LoVo (cell line): ENCODE measurements around the gene HMOX2.

Experiments used
- DNase-seq: peaks from one replicate; pipeline ENCODE4 v3.0.0-alpha.2; 2016; ENCODE audit warnings: low spot score

Gene HMOX2

DNA sequence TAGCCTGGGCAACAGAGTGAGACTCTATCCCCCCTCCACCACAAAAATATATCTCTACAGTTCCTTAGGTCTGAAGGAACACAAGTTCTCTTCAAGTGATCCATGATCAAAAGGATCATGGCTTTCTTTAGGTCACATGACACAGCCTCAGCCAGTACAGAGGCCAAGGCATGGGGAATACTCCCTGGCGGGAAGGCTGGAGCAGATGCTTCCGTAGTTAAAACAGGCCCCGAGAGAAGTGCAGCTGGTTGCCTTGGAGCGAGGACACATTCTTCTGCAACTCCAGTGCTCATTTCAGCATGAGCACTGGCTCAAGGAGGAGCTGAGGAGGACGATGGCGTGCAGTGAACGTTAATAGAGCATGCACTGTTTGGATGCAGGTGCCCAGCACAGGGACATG lies 48.9 kb downstream of the HMOX2 start:
- no peak for DNase-seq

DNA sequence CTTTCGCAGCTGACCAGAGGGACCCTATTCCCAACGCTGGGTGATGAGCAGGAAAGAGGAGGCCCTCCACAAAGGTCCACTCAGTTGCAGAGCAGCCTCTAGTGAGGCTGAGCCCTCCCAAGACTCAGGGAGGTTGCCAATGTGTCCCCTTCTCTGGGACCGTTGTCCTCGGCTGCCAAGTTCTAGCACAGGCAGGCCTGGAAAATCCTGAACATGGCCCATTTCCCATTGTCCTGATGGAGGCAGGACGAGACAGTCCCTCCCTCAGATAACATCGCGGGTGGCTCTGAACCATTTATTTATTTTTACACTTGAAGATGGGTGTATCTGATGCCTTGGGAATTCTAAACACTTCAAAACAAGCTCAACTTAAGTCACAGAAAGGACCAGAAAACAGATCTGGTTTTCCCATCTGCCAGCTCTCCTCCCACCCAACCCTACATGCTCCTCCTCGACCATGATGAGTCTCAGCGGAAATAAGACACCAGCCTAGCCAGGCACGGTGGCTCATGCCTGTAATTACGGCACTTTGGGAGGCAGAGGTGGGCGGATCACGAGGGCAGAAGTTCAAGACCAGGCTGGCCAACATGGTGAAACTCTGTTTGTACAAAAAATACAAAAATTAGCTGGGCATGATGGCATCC lies 49.6 kb downstream of the HMOX2 start:
- no peak for DNase-seq

DNA sequence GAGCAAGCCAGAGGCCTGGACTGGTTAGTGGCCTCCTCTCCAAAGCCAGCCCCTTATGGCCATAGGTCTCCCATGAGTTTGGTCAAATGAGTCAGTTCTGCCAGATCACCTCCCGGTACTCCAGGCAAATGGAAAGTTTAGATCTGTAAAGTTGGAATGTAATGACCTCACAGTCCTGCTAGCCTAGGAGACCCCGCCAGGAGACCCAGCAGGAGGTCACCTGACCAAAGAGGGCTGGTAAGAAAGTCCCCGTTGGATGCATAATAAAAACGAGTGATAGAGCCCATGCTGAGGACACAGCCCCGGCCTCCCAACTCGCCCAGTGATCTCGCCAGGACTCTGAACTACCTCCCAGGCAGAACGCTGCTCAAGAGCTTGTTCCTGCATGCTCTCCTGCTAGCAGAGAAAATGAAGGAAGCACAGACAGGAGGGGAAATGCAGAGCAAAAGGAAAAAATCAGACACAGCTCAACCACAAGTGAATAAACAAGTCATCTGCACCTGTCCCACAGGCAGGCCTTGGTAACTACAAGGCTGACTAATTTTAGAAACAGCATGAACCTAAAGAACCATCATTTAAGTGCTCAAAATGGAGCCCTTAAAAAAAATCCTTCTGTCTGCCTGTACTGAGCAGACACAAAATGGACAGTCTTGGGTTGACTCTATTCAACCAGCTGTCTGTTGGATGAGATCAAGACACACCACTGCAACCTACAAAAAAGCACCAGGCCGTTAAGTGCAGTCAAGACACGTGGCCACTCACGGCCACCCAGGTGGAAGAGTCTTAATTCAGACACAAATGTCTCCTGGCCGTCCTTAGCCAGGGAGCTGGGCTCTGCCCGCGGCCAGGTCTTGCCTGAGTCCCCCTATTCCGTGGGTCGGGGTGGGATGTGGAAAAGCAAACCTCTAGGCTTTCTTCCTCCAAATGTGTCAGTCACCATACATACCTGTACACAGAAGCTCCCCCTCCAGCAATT lies 53.2 kb downstream of the HMOX2 start:
- DNase-seq = no peak

DNA sequence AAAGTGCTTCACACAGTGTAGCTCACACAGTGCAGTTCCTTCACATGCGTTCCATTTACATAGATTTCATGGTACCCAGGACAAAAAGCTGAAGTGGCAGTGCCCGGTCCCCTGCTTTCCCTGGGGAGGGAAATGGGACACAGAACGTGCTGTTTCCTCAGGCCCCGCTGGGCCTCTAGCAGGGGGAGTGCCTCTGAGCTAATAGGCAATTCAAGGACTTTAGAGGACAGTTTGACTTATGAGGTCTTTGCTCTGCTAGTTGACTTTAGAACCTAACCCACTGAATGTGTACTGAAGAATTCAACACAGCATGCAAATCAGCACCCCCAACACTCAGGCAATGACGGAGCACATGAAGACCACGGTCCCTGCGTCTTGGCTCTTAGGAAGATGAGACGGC lies 55.6 kb downstream of the HMOX2 start:
- DNase-seq = no peak

DNA sequence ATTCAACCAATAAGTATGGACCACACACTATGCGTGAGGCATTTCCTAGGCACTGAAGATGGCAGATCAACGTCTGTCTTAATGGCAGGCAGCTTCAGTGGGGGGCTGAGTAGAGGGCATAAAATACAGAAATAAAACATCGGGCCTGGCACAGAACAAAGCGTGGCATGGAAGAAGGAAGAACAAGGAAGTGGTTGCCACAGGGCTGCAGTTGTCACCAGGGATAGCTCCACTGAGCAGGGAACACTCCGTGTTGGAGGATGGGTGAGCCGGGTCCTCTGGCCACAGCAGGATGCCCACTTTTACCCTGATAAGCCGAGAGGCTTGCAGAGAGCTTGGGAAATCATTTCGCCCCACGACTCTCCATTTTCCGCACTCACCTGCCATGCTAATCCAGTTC lies 56.0 kb downstream of the HMOX2 start:
- no peak for DNase-seq

DNA sequence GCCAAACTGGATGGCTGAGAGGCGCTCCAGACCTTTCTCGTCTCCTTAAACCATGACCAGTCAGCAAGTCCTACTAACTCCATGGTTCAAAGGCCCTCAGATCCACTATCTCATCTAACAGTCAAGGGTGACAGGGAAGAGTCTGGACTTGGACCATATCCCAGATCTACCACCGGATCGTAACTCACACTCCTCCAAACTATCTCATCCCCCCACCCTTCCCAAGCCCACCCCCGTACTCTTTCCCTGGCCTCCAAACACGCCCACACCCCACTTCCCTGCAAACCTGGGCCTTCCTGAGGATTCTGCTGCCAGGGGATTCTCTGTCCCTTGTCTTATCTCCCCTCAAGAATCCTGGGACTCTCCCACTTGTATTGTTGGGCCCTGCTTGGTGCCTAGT lies 57.3 kb downstream of the HMOX2 start:
- DNase-seq = no peak

DNA sequence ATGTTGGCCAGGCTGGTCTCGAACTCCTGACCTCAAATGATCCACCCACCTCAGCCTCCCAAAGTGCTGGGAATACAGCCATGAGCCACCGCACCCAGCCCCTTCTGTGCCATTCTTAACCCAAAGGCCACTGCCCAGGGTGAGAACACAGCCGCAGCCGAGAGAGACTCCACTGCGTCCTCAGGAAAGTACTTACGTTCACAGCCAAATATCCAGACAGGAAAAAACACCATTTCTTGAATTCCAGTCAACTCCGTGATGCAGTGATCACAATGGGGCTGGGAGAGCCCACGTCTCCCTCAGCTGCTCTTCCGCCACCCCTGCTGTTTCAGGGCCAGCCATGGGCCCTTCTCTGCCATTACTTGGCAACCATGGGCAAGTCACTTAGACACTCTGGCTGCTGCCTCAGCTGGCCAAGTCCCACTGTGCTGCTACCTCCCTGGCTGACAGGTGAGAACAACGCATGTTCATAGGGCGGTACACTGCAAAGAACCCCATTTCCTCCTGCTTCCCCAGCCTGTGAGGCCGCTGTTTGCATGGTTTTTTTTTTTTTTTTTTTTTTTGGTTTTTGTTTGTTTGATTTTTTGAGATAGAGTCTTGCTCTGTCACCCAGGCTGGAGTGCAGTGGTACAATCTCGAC lies 58.1 kb downstream of the HMOX2 start:
- DNase-seq = no peak

DNA sequence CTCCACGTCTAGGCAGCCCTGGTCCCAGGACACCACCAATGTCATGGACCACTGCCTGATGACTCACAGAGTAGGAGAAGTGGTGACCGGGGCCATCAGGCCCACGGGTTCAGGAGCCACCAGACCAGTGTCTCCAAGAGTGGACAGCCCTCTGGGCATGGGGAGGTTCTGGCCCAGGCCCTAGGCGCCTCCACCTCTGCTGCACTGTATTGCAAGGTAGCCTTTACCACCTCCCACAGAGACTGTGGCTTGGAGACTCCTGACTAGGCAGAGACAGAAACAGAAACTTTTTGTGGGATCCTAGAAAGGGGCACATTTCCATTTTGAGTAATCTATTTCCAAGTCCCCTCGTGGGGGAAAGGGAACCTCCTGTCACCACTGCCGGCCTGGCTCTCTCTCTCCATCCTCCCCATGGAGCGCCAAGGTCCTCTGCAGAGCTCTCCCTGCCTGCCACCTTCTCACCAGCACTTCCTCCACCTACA lies 59.5 kb downstream of the HMOX2 start:
- DNase-seq = no peak

DNA sequence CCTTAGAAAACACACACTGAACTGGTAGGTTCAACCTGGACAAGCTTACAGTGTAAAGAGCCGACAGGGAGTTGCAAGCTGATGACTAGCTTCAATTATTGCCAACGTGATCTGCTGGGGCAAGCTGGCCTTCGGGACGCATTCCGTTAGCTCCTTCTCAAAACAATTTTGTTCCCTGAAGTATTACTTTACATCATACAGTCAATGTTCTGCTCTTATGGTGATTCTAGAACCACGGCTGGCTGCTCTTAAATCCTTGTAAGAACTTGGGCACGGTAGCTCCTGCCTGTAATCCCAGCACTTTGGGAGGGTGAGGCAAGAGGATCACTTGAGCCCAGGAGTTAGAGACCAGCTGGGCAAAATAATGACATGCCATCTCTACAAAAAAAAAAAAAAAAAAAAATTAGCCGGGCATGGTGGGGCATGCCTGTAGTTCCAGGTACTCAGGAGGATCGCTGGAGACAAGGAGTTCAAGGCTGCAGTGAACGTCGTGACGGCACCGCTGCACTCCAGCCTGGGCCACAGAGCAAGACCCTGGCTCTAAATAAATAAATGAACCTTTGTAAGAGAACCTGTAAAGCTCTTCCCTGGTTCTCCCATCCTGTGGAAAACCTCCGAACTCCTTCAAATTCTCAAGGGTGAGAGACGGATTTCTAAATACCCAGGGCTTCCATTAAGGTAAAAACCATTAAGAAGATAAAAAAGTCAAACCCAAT lies 60.4 kb downstream of the HMOX2 start:
- no peak for DNase-seq

DNA sequence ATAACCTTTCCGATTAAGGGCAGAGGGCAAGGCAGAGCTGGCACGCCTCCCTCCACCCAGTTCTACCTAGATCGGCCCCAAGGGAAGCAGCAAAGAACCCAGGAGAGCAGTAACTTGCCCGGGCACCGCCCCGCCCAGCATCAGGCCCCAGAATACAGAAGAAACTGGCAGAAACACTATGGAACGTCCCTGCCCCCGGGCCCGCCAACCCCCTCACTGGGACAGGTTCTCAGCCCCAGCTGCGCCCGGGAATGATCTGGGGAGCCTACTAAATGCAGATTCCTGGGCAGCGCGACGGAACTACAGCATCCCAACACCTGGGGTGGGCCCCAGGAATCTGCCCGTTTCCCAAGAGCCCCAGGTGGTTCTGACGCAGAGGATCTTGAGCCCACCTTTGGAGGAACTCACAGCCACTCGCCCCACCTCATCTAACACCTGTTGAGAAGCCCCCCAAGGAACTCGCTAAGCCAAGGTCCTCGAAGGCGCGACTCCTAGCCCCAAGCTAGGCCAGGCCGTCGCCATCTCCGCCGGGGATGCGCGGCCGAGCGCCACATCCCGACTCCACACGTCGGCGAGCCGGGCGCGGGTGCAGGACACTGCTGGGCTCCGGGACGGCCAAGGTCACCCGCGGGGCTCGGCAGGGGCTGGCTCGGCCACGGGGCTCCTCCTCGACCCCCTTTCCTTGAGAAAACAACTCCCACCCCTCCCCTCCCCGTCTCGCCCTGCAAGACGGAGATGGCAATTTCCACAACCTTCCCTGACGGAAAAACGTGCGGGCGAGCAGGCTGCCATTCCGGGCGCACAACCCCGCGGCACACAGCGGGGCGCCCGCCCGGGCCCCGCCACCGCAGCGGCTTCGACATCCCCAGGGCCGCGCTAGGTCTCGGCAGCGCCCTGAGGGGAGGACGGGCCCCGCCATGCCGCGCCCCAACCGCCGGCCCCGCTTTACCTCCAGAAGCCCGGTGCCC lies 61.5 kb downstream of the HMOX2 start:
- no peak for DNase-seq

DNA sequence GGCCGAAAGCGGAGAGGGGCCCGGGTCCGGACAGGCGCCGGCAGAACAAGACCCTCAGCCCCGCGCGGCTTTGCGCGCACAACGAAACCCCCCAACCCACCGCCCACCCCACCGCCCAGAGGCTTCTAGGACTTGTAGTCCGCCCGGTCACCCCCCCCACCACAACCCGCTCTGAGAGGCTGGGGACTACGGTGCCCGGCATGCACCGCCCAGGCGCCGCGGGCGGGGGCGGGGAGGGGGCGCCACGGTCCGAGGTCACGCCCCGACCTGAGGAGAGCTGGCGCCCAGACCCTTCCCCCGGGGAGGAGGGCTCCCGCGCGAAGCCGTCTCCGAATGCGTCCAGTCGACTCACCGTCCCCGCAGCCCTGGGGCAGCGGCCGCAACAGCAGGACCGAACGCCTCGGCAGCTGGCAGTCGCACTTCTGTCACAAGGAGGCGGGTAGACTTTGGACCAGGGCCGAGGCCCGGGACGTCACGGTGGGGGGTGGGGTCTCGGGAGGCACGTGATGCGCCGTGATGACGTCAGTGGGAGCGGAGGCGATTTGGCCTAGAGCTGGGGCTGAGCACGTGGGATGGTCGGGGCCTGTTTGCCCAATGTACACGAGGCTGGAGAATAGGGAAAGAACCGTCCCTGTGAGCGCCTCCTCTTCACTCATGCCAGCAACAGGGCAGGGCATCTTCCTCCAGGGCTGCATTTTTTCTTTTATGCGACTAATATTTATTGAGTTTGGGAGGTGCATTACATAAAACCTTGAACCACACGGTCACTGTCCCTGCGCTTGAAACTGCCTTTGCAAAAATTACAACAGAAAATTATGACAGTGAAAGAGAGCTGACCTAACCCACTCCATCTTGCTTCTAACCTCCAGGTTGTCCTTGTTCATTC lies 62.4 kb downstream of the HMOX2 start, which contains the start of gene CDIP1:
TSS of gene CDIP1 (minus strand) at position 424 of the 886 bp plus-strand sequence. CDS start 24,643 bp downstream, outside the sequence.
- DNase-seq = no peak

DNA sequence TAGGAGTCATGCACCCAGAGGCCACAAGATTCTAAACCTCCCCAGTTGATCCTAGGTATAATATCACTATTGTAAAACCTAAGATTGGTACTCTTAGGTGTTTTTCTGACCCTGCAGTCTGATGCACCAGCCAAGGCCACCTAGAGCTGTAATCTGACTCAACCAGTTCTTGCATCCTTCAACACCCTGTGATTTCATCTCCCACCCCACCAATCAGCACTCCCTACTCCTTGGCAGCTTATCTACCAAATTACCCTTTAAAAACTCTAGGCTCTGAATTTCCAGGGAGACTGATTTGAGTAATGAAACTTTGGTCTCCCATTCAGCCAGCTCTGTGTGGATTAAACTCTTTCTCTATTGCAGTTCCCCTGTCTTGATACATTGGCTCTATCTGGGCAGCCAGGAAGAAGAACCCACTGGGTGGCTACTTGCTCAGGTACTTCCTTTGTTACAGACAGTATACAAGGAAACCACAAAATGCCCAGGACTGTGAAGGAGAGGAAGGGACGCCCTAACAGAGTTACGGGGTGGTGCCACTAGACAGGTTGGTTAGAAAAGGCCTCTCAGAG lies 63.6 kb downstream of the HMOX2 start:
- no peak for DNase-seq

DNA sequence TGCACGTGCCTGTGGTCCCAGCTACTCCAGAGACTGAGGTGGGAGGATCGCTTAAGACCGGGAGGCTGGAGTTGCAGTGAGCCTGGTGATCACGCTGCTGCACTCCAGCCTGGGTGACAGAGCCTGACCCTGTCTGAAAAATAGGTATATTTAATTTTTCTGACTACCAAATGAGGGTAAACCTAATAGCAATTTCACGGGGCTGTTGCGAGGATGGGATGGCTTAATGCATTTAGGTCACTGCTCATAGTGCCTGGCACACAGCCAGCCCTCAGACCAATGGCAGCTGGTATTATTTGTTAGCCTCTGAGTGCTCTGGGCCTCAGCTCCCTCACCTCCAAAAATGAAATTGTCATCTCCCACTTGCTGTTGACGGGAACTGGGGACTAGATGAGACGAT lies 68.3 kb downstream of the HMOX2 start:
- no peak for DNase-seq

DNA sequence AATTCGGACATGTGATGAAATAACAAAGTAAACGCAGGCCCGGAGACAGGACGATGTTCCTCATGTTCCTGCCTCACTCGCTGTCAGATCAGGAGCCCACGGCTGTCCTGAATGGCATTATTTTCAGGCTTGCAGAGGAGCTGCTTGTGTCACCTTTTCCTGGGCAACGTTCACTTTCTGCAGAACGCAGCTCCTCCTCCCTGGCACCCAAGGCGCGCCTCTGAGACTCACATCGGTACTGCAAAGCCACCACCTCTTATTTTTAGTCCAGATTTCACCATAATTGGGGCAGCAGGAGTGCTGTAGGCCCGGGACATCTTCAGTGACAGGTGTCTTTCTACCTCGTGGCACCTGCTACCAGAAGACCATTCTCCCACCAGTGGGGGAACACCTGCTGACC lies 71.9 kb downstream of the HMOX2 start:
- no peak for DNase-seq

DNA sequence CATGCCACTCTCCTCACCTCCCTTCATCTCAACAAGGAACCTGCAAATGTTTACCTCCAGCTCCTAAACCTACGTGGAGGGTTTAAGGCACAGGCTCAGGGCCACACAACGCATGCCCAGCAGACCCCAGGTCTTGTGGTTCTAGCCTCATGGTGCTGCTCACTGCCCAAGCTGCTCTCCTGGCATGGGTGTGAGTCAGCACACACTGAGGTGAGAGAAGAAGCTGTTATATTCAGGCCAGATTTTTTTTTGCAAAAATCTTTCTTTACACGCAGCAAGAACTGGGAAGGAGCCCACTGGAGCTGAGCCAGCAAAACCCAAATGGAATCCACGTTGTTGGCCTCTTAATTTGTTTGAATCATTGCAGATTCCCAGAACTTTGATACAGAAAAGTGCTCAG lies 74.4 kb downstream of the HMOX2 start:
- DNase-seq = no peak

DNA sequence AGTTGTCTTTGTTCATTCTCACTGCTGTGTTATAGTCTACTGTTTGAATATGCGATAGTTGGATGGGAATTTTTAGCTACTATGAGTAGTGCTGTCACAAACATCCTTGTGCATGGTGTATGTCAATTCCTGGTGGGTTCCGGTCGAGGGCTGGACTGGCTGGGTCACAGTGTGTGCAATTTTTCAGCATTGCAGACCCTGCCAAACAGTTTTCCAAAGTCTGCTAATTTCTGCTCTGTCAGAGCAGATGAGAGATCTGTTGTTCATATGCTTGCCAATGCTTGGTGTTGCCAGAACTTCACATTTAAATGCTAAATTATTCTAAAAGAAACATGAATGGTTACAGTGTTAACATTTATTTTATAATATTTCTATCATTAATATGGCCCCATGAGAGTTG lies 76.3 kb downstream of the HMOX2 start:
- DNase-seq = no peak

DNA sequence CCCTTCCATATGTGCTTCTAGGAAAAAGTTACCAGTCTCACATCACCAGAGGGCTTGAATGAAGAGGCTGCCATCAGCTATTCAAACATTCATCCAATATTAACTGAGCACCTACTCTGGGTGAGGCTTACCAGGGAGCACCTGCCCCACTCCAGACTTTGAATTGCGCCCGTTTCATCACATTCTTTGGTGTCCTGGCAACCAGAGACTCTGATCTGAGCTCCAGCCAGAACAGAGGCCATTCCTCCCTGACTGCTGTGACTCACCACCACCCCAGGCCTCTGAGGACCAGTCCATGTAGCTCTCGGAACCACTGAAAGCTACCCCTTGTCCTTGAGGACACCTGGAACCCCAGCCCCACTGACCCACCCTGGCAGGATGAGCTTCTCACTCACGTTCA lies 79.9 kb downstream of the HMOX2 start, which contains the start of gene C16orf96:
TSS of gene C16orf96 (plus strand) at position 229 of the 400 bp plus-strand sequence. CDS start at position 379, 150 bp downstream.
- no peak for DNase-seq

DNA sequence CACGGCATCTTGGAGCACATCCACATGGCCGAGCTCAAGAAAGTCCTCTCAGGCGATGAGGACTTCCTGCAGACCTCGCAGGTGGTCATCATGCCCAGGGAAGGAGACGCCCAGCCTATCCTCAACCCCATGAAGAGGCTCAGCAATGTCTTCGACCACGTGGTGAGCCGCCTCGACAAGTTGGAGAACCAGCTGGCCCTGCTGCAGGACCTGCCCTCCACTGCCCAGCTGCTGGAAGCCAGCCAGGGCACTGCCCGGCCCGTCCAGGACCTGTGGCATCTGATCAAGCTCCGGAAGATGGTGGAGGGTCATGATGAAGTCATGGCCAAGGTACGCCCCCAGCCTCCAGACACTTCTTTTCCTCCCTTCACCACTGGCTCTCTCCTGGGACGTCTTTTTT lies 80.4 kb downstream of the HMOX2 start:
- no peak for DNase-seq

DNA sequence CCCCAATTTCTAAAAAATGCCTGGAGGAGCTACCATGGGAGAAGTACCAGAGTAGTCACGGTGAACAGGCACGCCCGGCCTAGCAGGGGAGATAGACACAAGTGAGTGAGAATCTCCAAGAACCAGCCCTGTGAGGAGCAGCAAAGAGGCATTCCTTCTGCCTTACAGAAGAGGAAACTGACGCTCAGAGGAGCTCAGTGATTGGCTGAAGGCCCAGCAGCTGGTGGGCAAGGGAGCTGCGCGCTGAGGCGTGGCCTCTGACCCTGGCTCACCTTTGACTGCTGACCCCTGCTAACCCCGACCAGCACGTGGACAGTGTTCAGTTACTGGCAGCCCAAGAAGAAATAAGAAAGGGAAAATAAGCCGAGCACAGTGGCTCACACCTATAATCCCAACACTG lies 81.8 kb downstream of the HMOX2 start:
- DNase-seq = no peak
